IPS-15b (cell line): ENCODE measurements around the gene SNPH.
"Not testable (repeated sequence)": the region's sequence is repeated elsewhere in the genome, so short reads cannot be mapped to it uniquely, and the experiment has no call there.

Experiments used
- H3K27me3 ChIP-seq: one replicate; pipeline ENCODE4 v1.6.1; 2013; ENCODE audit warnings: low read length; ENCODE audit not compliant: control insufficient read depth, insufficient read depth
- H3K36me3 ChIP-seq: one replicate; pipeline ENCODE4 v1.6.1; 2013; ENCODE audit warnings: low read length; ENCODE audit not compliant: control insufficient read depth, insufficient read depth
- H3K4me1 ChIP-seq: one replicate; pipeline ENCODE4 v1.6.1; 2013; ENCODE audit warnings: mild to moderate bottlenecking, low read length; ENCODE audit not compliant: control insufficient read depth, insufficient read depth
- H3K4me3 ChIP-seq: one replicate; pipeline ENCODE4 v1.5.1; 2013; ENCODE audit warnings: low read depth, low read length
- H3K9ac ChIP-seq: one replicate; pipeline ENCODE4 v1.6.1; 2013; ENCODE audit warnings: low read depth, mild to moderate bottlenecking, low read length
- H3K9me3 ChIP-seq: one replicate; pipeline ENCODE4 v1.6.1; 2013; ENCODE audit warnings: mild to moderate bottlenecking, low read length; ENCODE audit not compliant: control insufficient read depth, insufficient read depth

Gene SNPH

DNA sequence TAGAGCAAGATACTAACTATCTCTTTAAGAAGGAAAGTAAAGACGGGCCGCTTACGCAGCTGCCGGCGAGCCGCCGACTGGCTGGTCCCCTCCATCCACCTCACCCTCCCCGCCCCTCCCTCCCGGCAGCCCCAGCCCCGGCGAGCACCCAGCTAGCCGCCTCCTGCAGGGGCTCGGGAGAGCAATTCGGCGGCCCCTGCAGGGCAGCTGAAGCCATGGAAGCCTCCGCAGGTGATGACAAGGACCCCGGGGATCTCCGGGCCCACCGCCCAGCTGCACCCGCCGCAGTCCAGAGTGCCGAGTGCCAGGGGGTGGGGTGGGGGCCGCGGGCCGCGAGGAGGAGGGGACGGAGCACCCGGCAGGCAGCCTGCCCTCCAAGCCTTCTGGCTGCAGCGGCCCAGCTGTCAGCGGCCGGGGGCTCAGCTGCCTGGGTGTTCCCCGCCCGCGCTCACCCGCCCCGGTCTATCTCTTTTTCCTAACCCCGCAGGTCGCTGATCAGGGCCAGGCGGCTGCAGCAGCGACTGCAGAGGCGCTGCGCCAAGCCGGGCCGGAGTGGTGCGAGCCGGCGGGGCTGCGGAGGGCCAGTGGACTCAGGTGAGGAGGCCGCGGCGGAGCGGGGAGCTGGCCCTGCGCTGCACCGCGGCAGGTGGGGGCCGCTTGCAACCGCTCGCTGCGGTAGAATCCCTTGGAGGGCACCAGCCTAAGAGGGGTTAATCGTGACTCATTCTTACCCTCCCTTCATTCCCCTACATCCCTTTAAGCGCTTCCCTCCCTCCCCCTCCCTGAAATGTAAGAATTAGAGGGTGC, at the start of gene SNPH:
SNPH (plus strand) TSS at position 128 of the 807 bp plus-strand sequence. CDS start 29,946 bp downstream, outside the sequence.
- H3K4me3 ChIP-seq: peak within 1 kb of the TSS; percentile 64
- no peaks in the 10 kb centered on the region for H3K36me3 ChIP-seq
- H3K9ac ChIP-seq: no peak within 1 kb of the TSS
- peaks cover 7% of the 10 kb centered on the region for H3K4me1 ChIP-seq
- H3K27me3 ChIP-seq: peaks cover 11% of the 10 kb centered on the region
- H3K9me3 ChIP-seq: no peaks in the 10 kb centered on the region

GRCh38 chr20:1216527-1217427, 49.3 kb upstream of the SNPH start:
- not testable (repeated sequence) for H3K9me3 ChIP-seq, H3K4me3 ChIP-seq, H3K36me3 ChIP-seq, H3K9ac ChIP-seq, H3K4me1 ChIP-seq
- peaks cover 10% of the 10 kb centered on the region for H3K27me3 ChIP-seq

- H3K27me3 ChIP-seq: peaks cover 15% of the 10 kb centered on the region
- not testable (repeated sequence) for H3K4me3 ChIP-seq, H3K36me3 ChIP-seq, H3K9ac ChIP-seq, H3K9me3 ChIP-seq, H3K4me1 ChIP-seq
Measured at GRCh38 chr20:1222750-1223149, 43.3 kb upstream of the SNPH start.

DNA sequence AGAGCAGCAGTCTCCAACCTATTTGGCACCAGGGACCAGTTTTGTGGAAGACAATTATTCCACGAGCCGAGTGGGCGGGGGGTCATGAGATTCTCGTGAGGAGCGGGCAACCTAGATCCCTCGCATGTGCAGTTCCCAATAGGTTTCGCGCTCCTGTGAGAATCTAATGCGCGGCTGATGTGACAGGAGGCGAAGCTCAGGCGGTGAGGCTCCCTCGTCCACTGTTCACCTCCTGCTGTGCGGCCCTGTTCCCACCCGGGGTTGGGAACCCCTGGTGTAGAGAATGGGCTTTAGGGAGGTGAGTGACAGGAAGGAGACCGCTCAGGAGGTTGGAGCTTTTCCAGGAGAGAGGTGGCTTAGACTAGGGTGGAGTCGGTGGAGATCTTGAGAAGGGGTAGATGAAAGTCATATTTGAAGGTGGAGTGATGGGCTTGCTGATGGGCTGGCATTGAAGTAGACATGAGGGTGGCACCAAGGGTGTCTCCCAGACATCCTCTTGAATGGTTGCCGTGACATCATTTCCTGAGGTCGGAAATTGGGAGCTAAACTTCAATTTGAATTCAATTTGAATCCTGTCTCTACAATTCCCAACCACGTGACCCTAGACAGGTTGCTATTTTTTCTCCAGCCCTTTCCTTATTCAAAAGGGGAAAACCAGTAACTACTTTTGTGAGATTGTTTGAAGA, 41.7 kb upstream of the SNPH start:
- H3K27me3 ChIP-seq: peaks cover 27% of the 10 kb centered on the region
- H3K4me3 ChIP-seq: no peak overlapping the region
- H3K36me3 ChIP-seq: no peaks in the 10 kb centered on the region
- no peaks in the 10 kb centered on the region for H3K4me1 ChIP-seq
- no peak overlapping the region for H3K9ac ChIP-seq
- H3K9me3 ChIP-seq: no peaks in the 10 kb centered on the region

GRCh38 chr20:1225263-1225782, 40.8 kb upstream of the SNPH start:
- H3K27me3 ChIP-seq: peaks cover 35% of the 10 kb centered on the region
- peak overlapping the region; percentile 45 for H3K4me3 ChIP-seq

GRCh38 chr20:1225783-1226654, 40.1 kb upstream of the SNPH start, which contains the start of gene RAD21L1:
RAD21L1 (plus strand) TSS chr20:1226044; CDS start chr20:1228454, 2,410 bp downstream.
- Histone ChIP-seq H3K4me3 (peak within 1 kb of the TSS; percentile 73), H3K36me3 (no peaks in the 10 kb centered on the region), H3K9me3 (no peaks in the 10 kb centered on the region), H3K9ac (no peak within 1 kb of the TSS), H3K4me1 (no peaks in the 10 kb centered on the region), H3K27me3 (peaks cover 35% of the 10 kb centered on the region)

More at GRCh38 chr20:1225263-1225782, 40.8 kb upstream of the SNPH start:
- Histone ChIP-seq H3K36me3 (no peaks in the 10 kb centered on the region), H3K4me1 (no peaks in the 10 kb centered on the region), H3K9me3 (no peaks in the 10 kb centered on the region), H3K9ac (no peak overlapping the region)

DNA sequence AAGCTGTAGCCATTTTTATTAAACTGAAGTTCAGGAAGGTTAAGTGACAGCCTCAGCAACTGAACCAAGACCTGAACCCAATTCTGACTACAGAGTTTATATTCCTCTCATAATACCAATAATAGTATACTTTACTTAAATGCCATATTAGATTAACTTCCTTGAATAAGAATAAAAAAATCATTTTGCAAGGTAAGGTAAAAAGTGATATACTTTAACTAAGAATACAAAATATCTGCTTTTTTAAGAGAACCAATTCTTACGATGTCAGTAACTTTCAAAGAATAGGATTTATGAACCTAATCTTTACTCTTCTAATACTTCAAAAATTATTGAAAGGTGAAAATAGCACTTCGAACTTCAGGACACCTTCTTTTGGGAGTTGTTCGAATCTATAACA, 36.6 kb upstream of the SNPH start:
- Histone ChIP-seq H3K27me3 (peaks cover 32% of the 10 kb centered on the region), H3K9ac (no peak overlapping the region), H3K4me1 (no peaks in the 10 kb centered on the region), H3K9me3 (no peaks in the 10 kb centered on the region), H3K36me3 (no peaks in the 10 kb centered on the region), H3K4me3 (no peak overlapping the region)

- H3K9ac ChIP-seq: no peak overlapping the region
- H3K4me3 ChIP-seq: no peak overlapping the region
- H3K36me3 ChIP-seq: no peaks in the 10 kb centered on the region
- no peaks in the 10 kb centered on the region for H3K4me1 ChIP-seq
- no peaks in the 10 kb centered on the region for H3K9me3 ChIP-seq
- peaks cover 22% of the 10 kb centered on the region for H3K27me3 ChIP-seq
Measured at GRCh38 chr20:1232286-1233111, 33.6 kb upstream of the SNPH start.

GRCh38 chr20:1240549-1240948, 25.5 kb upstream of the SNPH start:
- Histone ChIP-seq H3K4me1 (no peaks in the 10 kb centered on the region), H3K27me3 (no peaks in the 10 kb centered on the region), H3K9me3 (no peaks in the 10 kb centered on the region), H3K36me3 (no peaks in the 10 kb centered on the region), H3K4me3 (no peak overlapping the region), H3K9ac (no peak overlapping the region)

GRCh38 chr20:1241456-1241855, 24.6 kb upstream of the SNPH start:
- H3K9me3 ChIP-seq: no peaks in the 10 kb centered on the region
- no peaks in the 10 kb centered on the region for H3K36me3 ChIP-seq
- no peak overlapping the region for H3K9ac ChIP-seq
- H3K4me1 ChIP-seq: no peaks in the 10 kb centered on the region
- no peak overlapping the region for H3K4me3 ChIP-seq
- no peaks in the 10 kb centered on the region for H3K27me3 ChIP-seq
